ENCODE data around the gene TPI1. TPM values are rescaled to one million over a fixed set of nuclear protein-coding genes. Genes with fewer than 3 reads are reported as not detected.

TPI1 gene
- total RNA-seq, 1 donor from 2014 or later = 804 TPM

GRCh38 chr12:6827437-6827911 is 39.9 kb upstream of the TPI1 start:
- ATAC-seq (ENCODE audit: poor library complexity) = peak; percentile 66
- DNase-seq = peak; percentile 92
- intact Hi-C loops (cut with DNase I) = loop anchor here (5.0 kb wide), 2 partner anchors 75 to 90 kb away; partner anchors contain the start of gene MLF2

GRCh38 chr12:6827982-6828780 is 39.1 kb upstream of the TPI1 start, which contains the start of gene P3H3:
P3H3 (plus strand) TSS chr12:6828407; CDS start chr12:6828441, 34 bp downstream.
- intact Hi-C loops (cut with DNase I) = loop anchor here (5.0 kb wide), 2 partner anchors 76 to 91 kb away; partner anchors contain the start of gene MLF2
- DNase-seq = peak; percentile 58
- ATAC-seq (ENCODE audit: poor library complexity) = peak; percentile 33

- intact Hi-C loops (cut with DNase I) = loop anchor here (5.0 kb wide), 2 partner anchors 77 to 92 kb away; partner anchors contain the start of gene MLF2
- DNase-seq (peak; percentile 54), ATAC-seq (ENCODE audit: poor library complexity) (peak; percentile 32)
Observed at GRCh38 chr12:6828781-6829535, 38.4 kb upstream of the TPI1 start.

- intact Hi-C loops (cut with DNase I) = loop anchor here (5.0 kb wide), 2 partner anchors 77 to 92 kb away; partner anchors contain the start of gene MLF2
- ATAC-seq (ENCODE audit: poor library complexity) (peak; percentile 4), DNase-seq (no peak)
Observed at GRCh38 chr12:6829536-6830220, 37.7 kb upstream of the TPI1 start.

GRCh38 chr12:6830286-6830890 is 36.9 kb upstream of the TPI1 start:
- DNase-seq (no peak), ATAC-seq (ENCODE audit: poor library complexity) (no peak)
- intact Hi-C loops (cut with DNase I) = no loop called here

GRCh38 chr12:6830999-6831398 is 36.3 kb upstream of the TPI1 start:
- no peak for DNase-seq
- ATAC-seq (ENCODE audit: poor library complexity) = no peak
- intact Hi-C loops (cut with DNase I) = no loop called here

- ATAC-seq (ENCODE audit: poor library complexity) (no peak), DNase-seq (no peak)
- intact Hi-C loops (cut with DNase I) = no loop called here
Observed at GRCh38 chr12:6831450-6831995, 35.8 kb upstream of the TPI1 start.

GRCh38 chr12:6832125-6832524 is 35.2 kb upstream of the TPI1 start:
- DNase-seq = no peak
- intact Hi-C loops (cut with DNase I) = no loop called here
- ATAC-seq (ENCODE audit: poor library complexity) = no peak

- ATAC-seq (ENCODE audit: poor library complexity) (peak; percentile 36), DNase-seq (no peak)
- intact Hi-C loops (cut with DNase I) = no loop called here
Observed at GRCh38 chr12:6833189-6833890, 34.0 kb upstream of the TPI1 start.

- DNase-seq = no peak
- no peak for ATAC-seq (ENCODE audit: poor library complexity)
- intact Hi-C loops (cut with DNase I) = no loop called here
Observed at GRCh38 chr12:6834254-6834653, 33.1 kb upstream of the TPI1 start.

GRCh38 chr12:6834873-6835272 is 32.5 kb upstream of the TPI1 start:
- intact Hi-C loops (cut with DNase I) = no loop called here
- ATAC-seq (ENCODE audit: poor library complexity) (no peak), DNase-seq (no peak)

- intact Hi-C loops (cut with DNase I) = no loop called here
- no peak for ATAC-seq (ENCODE audit: poor library complexity)
- peak; percentile 22 for DNase-seq
Observed at GRCh38 chr12:6836851-6837250, 30.5 kb upstream of the TPI1 start.

GRCh38 chr12:6837370-6838060 is 29.8 kb upstream of the TPI1 start:
- no peak for ATAC-seq (ENCODE audit: poor library complexity)
- peak; percentile 23 for DNase-seq

GRCh38 chr12:6838854-6839253 is 28.5 kb upstream of the TPI1 start:
- no peak for DNase-seq
- intact Hi-C loops (cut with DNase I) = no loop called here
- ATAC-seq (ENCODE audit: poor library complexity) = no peak

More at GRCh38 chr12:6837370-6838060, 29.8 kb upstream of the TPI1 start:
- intact Hi-C loops (cut with DNase I) = no loop called here

- intact Hi-C loops (cut with DNase I) = no loop called here
- DNase-seq (no peak), ATAC-seq (ENCODE audit: poor library complexity) (no peak)
Observed at GRCh38 chr12:6839482-6840201, 27.7 kb upstream of the TPI1 start.

GRCh38 chr12:6840330-6840729 is 27.0 kb upstream of the TPI1 start:
- DNase-seq = no peak
- intact Hi-C loops (cut with DNase I) = no loop called here
- ATAC-seq (ENCODE audit: poor library complexity) = no peak

All from Right ventricle myocardium superior (tissue), 1 donor.